Sigmoid colon (tissue), 4 donors: ENCODE results near the gene COL5A1.

Experiments used
- POLR2AphosphoS5 ChIP-seq, 4 donors: sonication (generic); formaldehyde crosslinking; IDR thresholded peaks; one replicate each; pipeline ENCODE4 v1.6.1; 2017; ENCODE audit warnings: antibody characterized with exemption in 4 of 4
- TF ChIP-seq, protein P1 (sequence below), 4 experiments: fragments of 450-650 bp in 3 of 4; fragments of 200-600 bp in 1 of 4; IDR thresholded peaks; one replicate each; pipeline ENCODE4 v1.5.1; 2016 to 2019; ENCODE audit warnings: antibody characterized with exemption in 4 of 4, mild to moderate bottlenecking in 3 of 4, moderate library complexity in 2 of 4

- TF ChIP-seq, protein P1, sequence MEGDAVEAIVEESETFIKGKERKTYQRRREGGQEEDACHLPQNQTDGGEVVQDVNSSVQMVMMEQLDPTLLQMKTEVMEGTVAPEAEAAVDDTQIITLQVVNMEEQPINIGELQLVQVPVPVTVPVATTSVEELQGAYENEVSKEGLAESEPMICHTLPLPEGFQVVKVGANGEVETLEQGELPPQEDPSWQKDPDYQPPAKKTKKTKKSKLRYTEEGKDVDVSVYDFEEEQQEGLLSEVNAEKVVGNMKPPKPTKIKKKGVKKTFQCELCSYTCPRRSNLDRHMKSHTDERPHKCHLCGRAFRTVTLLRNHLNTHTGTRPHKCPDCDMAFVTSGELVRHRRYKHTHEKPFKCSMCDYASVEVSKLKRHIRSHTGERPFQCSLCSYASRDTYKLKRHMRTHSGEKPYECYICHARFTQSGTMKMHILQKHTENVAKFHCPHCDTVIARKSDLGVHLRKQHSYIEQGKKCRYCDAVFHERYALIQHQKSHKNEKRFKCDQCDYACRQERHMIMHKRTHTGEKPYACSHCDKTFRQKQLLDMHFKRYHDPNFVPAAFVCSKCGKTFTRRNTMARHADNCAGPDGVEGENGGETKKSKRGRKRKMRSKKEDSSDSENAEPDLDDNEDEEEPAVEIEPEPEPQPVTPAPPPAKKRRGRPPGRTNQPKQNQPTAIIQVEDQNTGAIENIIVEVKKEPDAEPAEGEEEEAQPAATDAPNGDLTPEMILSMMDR (IDR thresholded peaks at IDR 0.05) = no peak
- no peak for TF ChIP-seq POLR2AphosphoS5 (IDR thresholded peaks at IDR 0.05)
These were observed 44.2 kb downstream of the COL5A1 start for GRCh38 chr9:134685784-134686183.
